Neuron (in vitro differentiated cells): ENCODE results near the gene DMRT2.

ENCODE experiments used
- H2AFZ ChIP-seq: one replicate; pipeline ENCODE4 v1.6.1; 2013; ENCODE audit warnings: low read depth, mild to moderate bottlenecking, inconsistent platforms, low read length, moderate library complexity
- H3K27me3 ChIP-seq: one replicate; pipeline ENCODE4 v1.6.1; 2013; ENCODE audit warnings: low read length; ENCODE audit not compliant: insufficient read depth
- H3K36me3 ChIP-seq: one replicate; pipeline ENCODE4 v1.6.1; 2013; ENCODE audit warnings: low read length; ENCODE audit not compliant: insufficient read depth
- H3K4me1 ChIP-seq: one replicate; pipeline ENCODE4 v1.6.1; 2013; ENCODE audit warnings: low read length; ENCODE audit not compliant: insufficient read depth
- H3K4me3 ChIP-seq: 2 replicates; pipeline ENCODE4 v1.5.1; 2013; ENCODE audit warnings: mild to moderate bottlenecking, low read length, moderate library complexity
- H3K9me3 ChIP-seq: one replicate; pipeline ENCODE4 v1.6.1; 2013; ENCODE audit warnings: low read length

The DMRT2 gene

GRCh38 chr9:1085086-1085485 lies 34.9 kb downstream of the DMRT2 start:
- Histone ChIP-seq H3K36me3 (no peaks in the 10 kb centered on the region), H2AFZ (no peak overlapping the region), H3K9me3 (no peaks in the 10 kb centered on the region), H3K27me3 (no peaks in the 10 kb centered on the region), H3K4me1 (peaks cover 11% of the 10 kb centered on the region), H3K4me3 (no peak overlapping the region)

GRCh38 chr9:1086517-1086916 lies 36.4 kb downstream of the DMRT2 start:
- H3K4me3 ChIP-seq = no peak overlapping the region
- H3K4me1 ChIP-seq = peaks cover 11% of the 10 kb centered on the region
- H3K27me3 ChIP-seq = no peaks in the 10 kb centered on the region
- H3K36me3 ChIP-seq = no peaks in the 10 kb centered on the region
- no peaks in the 10 kb centered on the region for H3K9me3 ChIP-seq
- no peak overlapping the region for H2AFZ ChIP-seq

GRCh38 chr9:1087120-1087881 lies 37.1 kb downstream of the DMRT2 start:
- Histone ChIP-seq H3K4me3 (no peak overlapping the region), H3K4me1 (peaks cover 11% of the 10 kb centered on the region), H3K9me3 (no peaks in the 10 kb centered on the region), H3K36me3 (no peaks in the 10 kb centered on the region), H2AFZ (no peak overlapping the region), H3K27me3 (no peaks in the 10 kb centered on the region)

GRCh38 chr9:1094749-1095148 lies 44.6 kb downstream of the DMRT2 start:
- no peak overlapping the region for H2AFZ ChIP-seq
- no peak overlapping the region for H3K4me3 ChIP-seq
- no peaks in the 10 kb centered on the region for H3K36me3 ChIP-seq
- no peaks in the 10 kb centered on the region for H3K27me3 ChIP-seq
- H3K4me1 ChIP-seq = no peaks in the 10 kb centered on the region
- no peaks in the 10 kb centered on the region for H3K9me3 ChIP-seq

- H3K27me3 ChIP-seq = peaks cover 4% of the 10 kb centered on the region
- no peak overlapping the region for H2AFZ ChIP-seq
- H3K4me3 ChIP-seq = no peak overlapping the region
- no peaks in the 10 kb centered on the region for H3K36me3 ChIP-seq
- no peaks in the 10 kb centered on the region for H3K9me3 ChIP-seq
- H3K4me1 ChIP-seq = no peaks in the 10 kb centered on the region
Measured at GRCh38 chr9:1096155-1096964, 46.2 kb downstream of the DMRT2 start.

- Histone ChIP-seq H3K27me3 (peaks cover 4% of the 10 kb centered on the region), H3K4me1 (no peaks in the 10 kb centered on the region), H3K4me3 (no peak overlapping the region), H3K36me3 (no peaks in the 10 kb centered on the region), H3K9me3 (no peaks in the 10 kb centered on the region), H2AFZ (no peak overlapping the region)
Measured at GRCh38 chr9:1098551-1098950, 48.4 kb downstream of the DMRT2 start.

- Histone ChIP-seq H3K4me3 (no peak overlapping the region), H3K27me3 (peaks cover 4% of the 10 kb centered on the region), H2AFZ (no peak overlapping the region), H3K9me3 (no peaks in the 10 kb centered on the region), H3K36me3 (no peaks in the 10 kb centered on the region), H3K4me1 (no peaks in the 10 kb centered on the region)
Measured at GRCh38 chr9:1100201-1100600, 50.0 kb downstream of the DMRT2 start.

GRCh38 chr9:1100945-1101344 lies 50.8 kb downstream of the DMRT2 start:
- H3K4me3 ChIP-seq = no peak overlapping the region

GRCh38 chr9:1101846-1102641 lies 51.9 kb downstream of the DMRT2 start:
- Histone ChIP-seq H3K36me3 (no peaks in the 10 kb centered on the region), H3K9me3 (no peaks in the 10 kb centered on the region), H3K27me3 (peaks cover 4% of the 10 kb centered on the region), H3K4me3 (no peak overlapping the region), H3K4me1 (no peaks in the 10 kb centered on the region), H2AFZ (no peak overlapping the region)

More at GRCh38 chr9:1100945-1101344, 50.8 kb downstream of the DMRT2 start:
- H3K9me3 ChIP-seq = no peaks in the 10 kb centered on the region
- H3K27me3 ChIP-seq = peaks cover 4% of the 10 kb centered on the region
- no peaks in the 10 kb centered on the region for H3K4me1 ChIP-seq
- no peak overlapping the region for H2AFZ ChIP-seq
- no peaks in the 10 kb centered on the region for H3K36me3 ChIP-seq

- Histone ChIP-seq H3K9me3 (no peaks in the 10 kb centered on the region), H3K36me3 (no peaks in the 10 kb centered on the region), H3K27me3 (peaks cover 4% of the 10 kb centered on the region), H2AFZ (no peak overlapping the region), H3K4me1 (no peaks in the 10 kb centered on the region), H3K4me3 (no peak overlapping the region)
Measured at GRCh38 chr9:1102642-1102970, 52.4 kb downstream of the DMRT2 start.
